Right atrium auricular region (tissue), 2 donors: ENCODE measurements around the gene DRAXIN. TPM values are rescaled to one million over a fixed set of nuclear protein-coding genes. Genes with fewer than 3 reads are reported as not detected.

Source experiments
- DNase-seq: peaks from one replicate; pipeline ENCODE4 v3.0.0-alpha.2; 2019; ENCODE audit warnings: low spot score
- H3K27ac ChIP-seq, 2 donors: fragments of 200-600 bp; sonication (generic); 1 replicate in 1 of 2; 2 replicates in 1 of 2; pipeline ENCODE4 v1.5.1; 2016 to 2019
- H3K27me3 ChIP-seq, 2 donors: fragments of 200-600 bp; sonication (generic); one replicate each; pipeline versions ENCODE4 v1.5.1 to v1.6.0; 2017 to 2019
- H3K36me3 ChIP-seq: fragments of 200-600 bp; sonication (generic); one replicate; pipeline ENCODE4 v1.5.1; 2016
- H3K4me1 ChIP-seq, 2 donors: fragments of 200-600 bp; sonication (generic); one replicate each; pipeline versions ENCODE4 v1.5.1 to v1.6.0; 2017 to 2019
- H3K4me3 ChIP-seq, 2 donors: fragments of 200-600 bp; sonication (generic); 1 replicate in 1 of 2; 2 replicates in 1 of 2; pipeline ENCODE4 v1.5.1; 2017 to 2019; ENCODE audit warnings: mild to moderate bottlenecking in 1 of 2, moderate library complexity in 1 of 2
- H3K9me3 ChIP-seq, 2 donors: fragments of 200-600 bp; sonication (generic); one replicate each; pipeline ENCODE4 v1.5.1; 2019
- CTCF ChIP-seq, 2 donors: fragments of 200-600 bp; sonication (generic); IDR thresholded peaks; one replicate each; pipeline ENCODE4 v1.5.1; 2019; ENCODE audit warnings: antibody characterized with exemption in 2 of 2
- total RNA-seq, 2 donors: library from RNA; depleted of rRNA; stranded (reverse); fragments of >200 nt; gene quantifications; one replicate each; pipeline ENCODE4 v1.1.0, GENCODE V29; 2016

The DRAXIN gene
- total RNA-seq, 2 donors from 2014 or later: not detected

DNA sequence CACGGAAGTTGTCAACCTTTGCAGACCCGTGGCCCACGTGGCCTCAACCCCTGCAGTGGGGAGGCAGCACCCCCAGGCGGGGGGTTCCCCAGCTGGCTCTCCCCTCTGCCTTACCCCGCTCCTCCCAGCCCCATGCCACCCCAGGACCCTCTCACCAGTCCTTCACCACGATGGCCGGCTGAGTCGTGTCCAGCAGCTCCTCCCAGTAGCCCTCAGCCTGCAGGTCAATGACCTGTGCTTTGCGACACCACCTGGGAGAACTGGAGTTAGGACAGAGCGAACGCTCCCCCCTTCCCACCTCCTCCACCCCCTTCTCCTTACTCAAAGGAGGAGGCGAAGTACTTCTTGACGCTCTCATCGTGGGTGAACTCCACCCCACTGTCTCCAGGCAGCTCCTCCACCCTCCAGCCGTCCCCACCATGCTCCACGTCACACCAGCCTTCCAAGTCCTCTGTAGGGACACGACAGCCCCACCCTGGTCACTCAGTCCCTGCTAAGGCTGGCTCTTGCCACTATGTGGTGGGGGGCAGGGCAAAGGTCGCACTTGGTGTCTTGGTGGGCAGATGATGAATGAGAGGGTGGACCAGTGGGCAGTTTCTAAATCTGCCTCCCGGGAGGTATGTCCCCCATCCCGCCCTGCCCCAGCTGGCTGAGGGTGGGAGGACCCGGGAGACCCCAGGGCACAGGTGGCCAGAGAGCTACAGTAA is 41.7 kb upstream of the DRAXIN start:
- DNase-seq: no peak
- peaks cover 0 to 37% of the 10 kb centered on the region in 2 donors for H3K4me1 ChIP-seq
- H3K36me3 ChIP-seq: no peaks in the 10 kb centered on the region
- no peaks in the 10 kb centered on the region for H3K9me3 ChIP-seq
- H3K4me3 ChIP-seq: peak overlapping the region in 1 of 2 donors; percentile 14
- H3K27ac ChIP-seq: no peak overlapping the region
- no peak for TF ChIP-seq CTCF (IDR thresholded peaks at IDR 0.05)
- no peaks in the 10 kb centered on the region for H3K27me3 ChIP-seq

DNA sequence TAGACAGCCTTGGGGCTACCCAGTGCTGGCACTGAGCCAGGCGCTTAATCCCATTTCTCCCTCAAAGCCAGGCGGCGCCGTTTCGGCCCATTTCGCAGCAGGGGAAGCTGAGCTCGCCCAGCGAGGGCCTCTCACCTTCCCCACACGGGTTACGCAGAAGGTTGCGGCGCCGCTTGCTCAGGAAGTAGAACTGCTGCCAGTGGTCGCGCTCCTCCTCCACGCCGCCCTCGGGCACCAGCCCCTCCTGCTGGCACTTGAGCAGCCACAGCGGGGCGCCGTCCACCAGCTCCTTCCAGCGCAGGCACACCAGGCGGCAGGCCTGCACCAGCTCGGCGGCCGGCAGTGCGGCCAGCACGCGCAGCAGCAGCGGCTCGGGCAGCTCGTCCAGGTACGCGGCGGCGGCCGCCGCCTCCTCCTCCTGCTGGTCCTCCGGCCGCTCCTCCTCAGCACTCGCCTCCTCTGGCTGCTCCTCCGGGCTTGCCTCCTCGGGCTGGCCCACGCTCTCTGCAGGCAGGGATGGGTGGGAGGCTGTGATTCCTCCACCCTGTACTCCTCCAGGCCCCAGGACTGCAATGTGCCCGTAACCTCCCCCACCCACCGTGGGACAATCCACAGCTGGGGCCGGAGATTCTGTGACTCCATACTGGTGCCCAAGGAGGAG is 41.0 kb upstream of the DRAXIN start:
- DNase-seq: peak; percentile 75
- no peaks in the 10 kb centered on the region for H3K27me3 ChIP-seq
- H3K36me3 ChIP-seq: no peaks in the 10 kb centered on the region
- H3K27ac ChIP-seq: no peak overlapping the region
- H3K9me3 ChIP-seq: no peaks in the 10 kb centered on the region
- H3K4me3 ChIP-seq: peak overlapping the region in 1 of 2 donors; percentile 14
- peak; percentile 65 to 88 for TF ChIP-seq CTCF (IDR thresholded peaks at IDR 0.05)
- peaks cover 0 to 44% of the 10 kb centered on the region in 2 donors for H3K4me1 ChIP-seq

GRCh38 chr1:11651017-11651416 is 40.5 kb upstream of the DRAXIN start:
- Histone ChIP-seq H3K4me1 (peaks cover 0 to 50% of the 10 kb centered on the region in 2 donors), H3K9me3 (no peaks in the 10 kb centered on the region), H3K4me3 (no peak overlapping the region), H3K36me3 (no peaks in the 10 kb centered on the region), H3K27ac (no peak overlapping the region), H3K27me3 (no peaks in the 10 kb centered on the region)
- TF ChIP-seq CTCF (IDR thresholded peaks at IDR 0.05): no peak
- DNase-seq: no peak

DNA sequence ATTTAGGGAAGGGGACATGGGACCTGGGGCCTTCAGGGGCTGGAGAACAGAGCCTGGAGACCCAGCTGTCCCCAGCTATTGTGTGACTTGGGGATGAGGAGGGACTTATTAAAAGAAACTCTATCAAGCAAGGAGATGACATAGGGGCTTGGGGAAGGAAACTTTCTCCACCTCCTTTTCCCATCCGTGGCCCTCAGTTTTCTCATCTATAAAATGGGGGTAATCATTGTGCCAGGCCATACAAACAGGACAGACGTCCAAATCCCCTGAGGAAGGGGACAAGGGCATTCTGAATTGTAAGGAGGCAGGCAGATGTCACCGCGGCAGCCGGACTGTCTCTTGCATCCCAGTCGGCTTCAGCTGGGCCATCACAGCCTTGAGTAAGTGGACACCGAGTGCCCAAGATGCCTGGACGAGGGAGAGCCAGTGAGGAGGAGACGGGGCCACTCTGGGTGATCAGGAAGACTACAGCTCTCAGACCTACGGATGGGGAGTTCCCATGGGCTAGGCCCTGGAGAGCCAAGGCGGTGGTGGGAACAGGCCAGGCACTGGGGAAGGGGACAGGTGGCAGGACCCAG is 39.2 kb upstream of the DRAXIN start:
- Histone ChIP-seq H3K4me3 (no peak overlapping the region), H3K9me3 (no peaks in the 10 kb centered on the region), H3K27ac (no peak overlapping the region), H3K4me1 (peaks cover 0 to 50% of the 10 kb centered on the region in 2 donors), H3K27me3 (no peaks in the 10 kb centered on the region), H3K36me3 (no peaks in the 10 kb centered on the region)
- no peak for TF ChIP-seq CTCF (IDR thresholded peaks at IDR 0.05)
- DNase-seq: no peak

DNA sequence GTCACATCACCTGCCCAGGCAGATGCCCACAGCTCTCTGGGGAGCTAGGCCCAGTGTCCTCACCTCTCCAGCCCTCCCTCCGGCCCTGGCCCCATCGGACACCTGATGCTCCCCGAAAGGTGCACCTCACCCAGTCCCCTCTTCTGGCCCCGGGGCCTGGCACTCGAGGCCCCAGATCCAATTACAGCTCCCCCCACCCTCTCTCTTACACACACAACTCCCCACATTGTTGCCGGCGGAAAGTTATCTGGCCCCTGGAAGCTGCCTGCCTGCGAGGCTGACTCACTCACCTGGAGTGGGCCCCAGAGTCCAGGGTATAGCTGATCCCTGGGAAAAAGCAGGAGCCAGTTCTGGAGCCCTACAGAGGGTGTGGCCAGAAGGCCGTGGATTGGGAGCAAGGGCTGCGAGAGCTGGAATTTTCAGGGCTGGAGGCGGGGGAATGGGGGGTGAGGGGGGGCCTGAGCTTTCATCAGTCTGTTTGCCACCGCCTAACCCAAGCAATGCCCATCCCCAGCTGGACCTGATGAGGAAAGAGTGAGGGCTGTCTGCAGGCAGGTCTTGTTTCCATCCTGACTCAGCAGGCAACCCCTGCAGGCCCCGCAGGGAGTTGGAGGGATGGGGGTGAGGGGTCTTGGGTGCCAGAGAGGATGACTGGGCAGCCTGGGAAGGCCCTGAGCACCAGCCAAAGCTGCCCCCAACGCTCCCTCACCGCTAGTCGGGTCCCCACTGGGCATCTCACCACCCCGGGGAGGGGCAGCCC is 38.2 kb upstream of the DRAXIN start:
- H3K9me3 ChIP-seq: no peaks in the 10 kb centered on the region
- H3K27me3 ChIP-seq: no peaks in the 10 kb centered on the region
- H3K4me1 ChIP-seq: peaks cover 0 to 45% of the 10 kb centered on the region in 2 donors
- DNase-seq: no peak
- peak overlapping the region; percentile 65 to 79 for H3K27ac ChIP-seq
- no peak overlapping the region for H3K4me3 ChIP-seq
- peaks cover 4% of the 10 kb centered on the region for H3K36me3 ChIP-seq
- no peak for TF ChIP-seq CTCF (IDR thresholded peaks at IDR 0.05)
